Embryonic facial prominence (tissue), 1 donor: ENCODE measurements around the gene QKI.
A peak's percentile ranks its signal among the peaks of the same experiment; 100 is the strongest.

Source experiments
- DNase-seq: peaks from one replicate; pipeline ENCODE4 v3.0.0-alpha.2; 2016; ENCODE audit errors: extremely low spot score

The QKI gene

GRCh38 chr6:163391985-163392384 is 22.5 kb upstream of the QKI start:
- no peak for DNase-seq

GRCh38 chr6:163392533-163392932 is 22.0 kb upstream of the QKI start:
- peak; percentile 37 for DNase-seq

GRCh38 chr6:163393923-163394322 is 20.6 kb upstream of the QKI start:
- DNase-seq, result no peak

GRCh38 chr6:163394659-163395058 is 19.9 kb upstream of the QKI start:
- no peak for DNase-seq

- DNase-seq, result no peak
Measured at GRCh38 chr6:163395122-163395830, 19.2 kb upstream of the QKI start.

- no peak for DNase-seq
Measured at GRCh38 chr6:163395831-163396185, 18.7 kb upstream of the QKI start.

GRCh38 chr6:163397326-163397725 is 17.2 kb upstream of the QKI start:
- DNase-seq, result no peak

GRCh38 chr6:163398115-163398514 is 16.4 kb upstream of the QKI start:
- DNase-seq, result no peak

GRCh38 chr6:163398815-163399214 is 15.7 kb upstream of the QKI start:
- DNase-seq, result no peak

GRCh38 chr6:163400509-163400908 is 14.0 kb upstream of the QKI start:
- DNase-seq, result no peak

GRCh38 chr6:163401039-163401885 is 13.3 kb upstream of the QKI start:
- no peak for DNase-seq

GRCh38 chr6:163402616-163403015 is 11.9 kb upstream of the QKI start:
- no peak for DNase-seq

GRCh38 chr6:163404825-163405265 is 9.7 kb upstream of the QKI start:
- DNase-seq, result no peak

GRCh38 chr6:163405412-163406309 is 8.9 kb upstream of the QKI start:
- no peak for DNase-seq

- DNase-seq, result no peak
Measured at GRCh38 chr6:163406366-163406765, 8.2 kb upstream of the QKI start.

- DNase-seq, result no peak
Measured at GRCh38 chr6:163406830-163407229, 7.7 kb upstream of the QKI start.

GRCh38 chr6:163408352-163408991 is 6.0 kb upstream of the QKI start:
- no peak for DNase-seq

GRCh38 chr6:163409712-163410111 is 4.8 kb upstream of the QKI start:
- DNase-seq, result no peak

GRCh38 chr6:163412341-163412740 is 2.2 kb upstream of the QKI start:
- no peak for DNase-seq

GRCh38 chr6:163412801-163413344 is 1.6 kb upstream of the QKI start:
- peak; percentile 68 for DNase-seq

GRCh38 chr6:163413345-163414116 is 987 bp upstream of the QKI start:
- peak; percentile 86 for DNase-seq
